ENCODE results near the gene MPHOSPH10.
"Not testable (repeated sequence)": the region's sequence is repeated elsewhere in the genome, so short reads cannot be mapped to it uniquely, and the experiment has no call there.

The MPHOSPH10 gene

DNA sequence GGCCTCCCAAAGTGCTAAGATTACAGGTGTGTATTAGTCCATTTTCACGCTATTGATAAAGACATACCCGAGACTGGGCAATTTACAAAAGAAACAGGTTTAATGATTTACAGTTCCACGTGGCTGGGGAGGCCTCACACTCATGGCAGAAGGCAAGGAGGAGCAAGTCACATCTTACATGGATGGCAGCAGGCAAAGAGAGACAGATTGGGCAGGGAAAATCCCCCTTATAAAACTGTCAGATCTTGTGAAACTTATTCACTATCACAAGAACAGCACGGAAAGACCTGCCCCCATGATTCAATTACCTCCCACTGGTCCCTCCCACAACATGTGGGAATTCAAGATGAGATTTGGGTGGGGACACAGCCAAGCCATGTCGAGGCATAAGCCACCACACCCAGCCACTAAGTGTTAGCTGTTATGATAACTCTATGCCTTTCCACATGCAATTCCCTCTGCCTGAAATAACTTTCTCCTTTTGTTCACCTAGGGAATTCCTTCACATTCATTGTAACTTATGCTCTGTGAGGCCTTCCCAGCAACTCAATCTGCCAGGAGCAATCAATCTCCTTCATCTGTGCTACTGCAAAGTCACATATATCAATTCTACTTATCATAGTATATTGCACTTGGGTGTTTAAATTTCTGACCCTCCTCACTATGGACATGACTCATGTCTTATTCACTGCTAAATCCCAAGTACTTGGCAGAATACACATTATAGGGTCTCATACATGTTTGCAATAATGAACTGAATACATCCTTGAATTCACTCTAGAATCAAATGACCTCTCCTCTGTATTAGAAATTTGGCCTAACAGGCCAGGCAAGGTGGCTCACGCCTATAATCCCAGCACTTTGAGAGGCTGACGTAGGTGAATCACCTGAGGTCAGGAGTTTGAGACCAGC lies 7.8 kb upstream of the MPHOSPH10 start:
- no peak for DNase-seq

GRCh38 chr2:71125506-71126294 lies 4.7 kb upstream of the MPHOSPH10 start:
- DNase-seq = no peak

- no peak for DNase-seq
Measured at GRCh38 chr2:71126957-71127356, 3.5 kb upstream of the MPHOSPH10 start.

GRCh38 chr2:71129114-71129901 lies 1.1 kb upstream of the MPHOSPH10 start:
- peak in 1 of 3 donors; percentile 8 for DNase-seq

DNA sequence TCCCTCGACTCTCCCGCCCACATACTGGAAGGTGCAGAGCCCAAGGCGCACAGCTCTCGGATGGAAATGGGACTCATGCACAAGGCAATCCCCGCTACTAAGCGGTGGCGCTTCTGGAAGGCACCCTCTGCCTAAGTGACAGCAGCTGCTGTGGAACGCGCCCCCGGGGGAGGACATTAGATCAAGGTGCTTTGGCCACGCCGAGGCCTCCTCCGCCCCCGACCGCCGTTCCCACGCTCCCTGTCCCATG lies 607 bp upstream of the MPHOSPH10 start:
- no peak for DNase-seq

DNA sequence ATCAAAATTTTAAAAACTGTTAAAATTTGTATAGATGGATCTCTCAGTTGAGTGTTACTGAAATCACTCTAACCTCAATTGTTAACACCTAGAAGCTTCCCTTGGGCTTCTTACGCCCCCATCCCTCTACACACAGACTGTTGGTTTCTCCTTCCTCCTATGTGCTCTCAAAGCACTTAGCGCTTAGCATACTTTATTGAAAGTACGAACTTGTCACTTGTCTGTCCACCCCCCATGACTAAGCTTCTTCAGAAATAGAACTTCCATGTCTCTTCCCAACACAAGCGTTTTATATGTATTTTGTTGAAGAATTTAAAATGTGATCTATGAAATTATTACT lies 441 bp downstream of the MPHOSPH10 start:
- peak; percentile 21 to 47 (median 44) for DNase-seq

DNA sequence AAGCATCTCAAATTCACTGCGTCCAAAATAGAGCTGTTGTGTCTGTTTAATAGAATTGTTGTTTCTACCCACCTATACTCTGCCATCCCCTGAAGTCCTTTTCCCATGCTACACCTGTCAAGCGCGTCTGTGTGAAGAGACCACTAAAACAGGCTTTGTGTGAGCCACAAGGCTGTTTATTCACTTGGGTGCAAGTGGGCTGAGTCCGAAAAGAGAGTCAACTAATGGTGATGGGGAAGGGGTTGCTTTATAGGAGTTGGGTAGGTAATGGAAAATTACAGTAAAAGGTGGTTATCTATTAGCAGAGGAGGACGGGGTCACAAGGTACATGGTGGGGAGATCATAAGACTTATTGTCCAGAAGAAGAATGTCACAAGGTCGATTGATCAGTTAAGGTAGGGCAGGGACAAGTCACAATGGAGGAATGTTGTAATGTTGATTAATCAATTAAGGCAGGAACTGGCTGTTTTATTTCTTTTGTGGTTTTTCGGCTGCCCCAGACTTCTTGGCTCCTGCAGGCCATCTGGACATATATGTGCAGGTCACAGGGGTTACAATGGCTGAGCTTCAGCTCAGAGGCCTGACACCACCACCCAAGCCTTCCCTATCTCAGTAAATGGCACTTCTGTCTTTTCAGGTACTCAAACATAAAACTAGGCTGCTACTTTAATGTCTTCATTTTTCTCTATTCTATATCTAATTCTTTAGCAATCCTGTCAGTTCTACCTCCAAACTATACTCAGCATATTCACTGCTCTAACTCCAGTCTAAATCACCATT lies 1.1 kb downstream of the MPHOSPH10 start:
- DNase-seq = not testable (repeated sequence)

GRCh38 chr2:71133603-71134002 lies 3.2 kb downstream of the MPHOSPH10 start:
- no peak for DNase-seq

DNA sequence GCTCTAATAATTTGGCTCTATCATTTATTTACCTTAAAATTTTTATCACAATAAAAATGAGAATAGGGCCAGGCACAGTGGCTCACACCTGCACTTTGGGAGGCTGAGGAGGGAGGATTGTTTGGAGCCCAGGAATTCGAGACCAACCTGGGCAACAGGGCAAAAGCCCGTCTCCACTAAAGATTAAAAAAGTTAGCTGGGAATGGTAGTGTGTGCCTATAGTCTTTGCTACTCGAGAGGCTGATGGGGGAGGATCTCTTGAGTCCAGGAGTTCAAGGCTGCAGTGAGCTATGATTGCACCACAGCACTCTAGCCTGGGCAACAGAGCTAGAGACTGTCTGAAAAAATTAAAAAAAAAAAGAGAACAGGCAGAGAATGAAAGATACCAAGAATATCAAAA lies 5.7 kb downstream of the MPHOSPH10 start:
- DNase-seq = no peak

DNA sequence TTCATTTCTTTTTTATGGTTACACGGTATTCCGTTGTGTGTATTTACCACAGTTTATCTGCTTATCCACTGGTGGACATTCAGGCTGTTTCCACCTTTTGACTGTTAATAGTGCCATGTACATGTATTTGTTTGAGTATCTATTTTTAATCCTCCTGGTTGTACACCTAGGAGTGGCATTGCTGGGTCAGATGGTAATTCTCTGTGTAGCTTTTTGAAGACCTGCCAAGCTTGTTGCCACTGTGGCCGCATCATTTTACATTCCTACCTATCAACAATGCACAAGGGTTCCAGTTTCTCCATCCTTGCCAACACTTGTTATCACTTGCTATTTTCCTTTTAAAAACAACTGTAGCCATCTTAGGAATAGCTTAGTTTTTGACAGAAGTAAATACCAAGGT lies 13.3 kb downstream of the MPHOSPH10 start:
- no peak for DNase-seq

DNA sequence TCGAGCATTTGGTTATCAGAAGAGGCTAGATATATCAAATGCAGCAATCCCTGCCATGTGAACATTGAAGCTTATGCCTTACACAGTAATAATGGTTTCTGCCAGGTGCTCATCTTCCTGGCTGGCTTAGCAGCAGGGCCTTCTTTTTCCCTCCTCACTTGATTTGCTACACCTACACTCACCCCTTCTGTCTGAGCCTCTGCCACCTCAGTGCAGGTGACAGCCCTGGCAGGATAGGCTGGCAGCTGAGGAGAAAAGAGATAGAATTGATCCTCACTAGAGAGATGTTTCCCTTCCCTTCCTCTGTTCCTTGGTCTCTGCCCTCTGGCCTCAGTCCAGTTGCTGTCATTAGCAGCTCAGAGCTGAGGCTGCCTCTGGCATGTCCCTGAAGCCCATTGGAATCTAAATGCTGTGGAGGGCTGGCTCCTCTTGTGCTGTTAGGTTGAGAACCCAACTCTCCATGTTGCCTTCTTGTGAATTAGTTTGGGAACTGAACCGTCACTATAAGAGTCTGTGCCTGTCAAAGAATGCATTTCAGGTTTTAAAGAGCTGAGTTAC lies 18.2 kb downstream of the MPHOSPH10 start:
- no peak for DNase-seq

GRCh38 chr2:71150082-71150816 lies 19.8 kb downstream of the MPHOSPH10 start:
- DNase-seq = no peak

- no peak for DNase-seq
Measured at GRCh38 chr2:71151620-71152019, 21.2 kb downstream of the MPHOSPH10 start.

DNA sequence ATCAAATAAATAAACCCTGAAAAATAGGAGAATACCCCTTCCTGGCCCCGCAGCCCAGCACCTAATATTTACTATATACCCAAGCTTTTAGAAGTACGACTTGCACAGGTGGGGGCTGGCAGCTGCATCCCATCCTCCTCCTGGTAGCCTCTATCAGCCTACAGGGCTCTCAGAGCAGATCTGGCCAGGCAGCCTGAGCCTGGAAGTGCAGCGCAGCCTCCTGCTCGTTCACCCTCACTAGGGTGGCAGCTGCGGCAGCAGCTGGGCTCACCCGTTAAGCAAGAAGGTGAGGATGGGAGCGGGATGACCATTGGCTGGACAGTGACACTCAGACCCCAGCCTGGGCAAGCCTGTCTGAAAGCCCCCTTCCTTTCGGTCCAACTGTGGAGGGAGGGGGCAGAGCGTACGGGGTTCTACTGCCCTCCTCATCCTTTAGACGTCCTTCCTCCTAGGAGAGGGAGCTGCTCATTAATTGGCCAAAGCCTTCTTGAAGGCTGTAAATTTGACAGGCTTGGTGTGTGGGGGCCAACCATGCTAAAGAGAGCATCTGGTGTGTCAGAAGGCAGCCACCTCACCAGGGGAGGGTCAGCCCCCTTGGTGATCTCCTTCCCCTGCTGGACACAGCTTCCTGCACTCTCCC lies 23.3 kb downstream of the MPHOSPH10 start:
- no peak for DNase-seq

GRCh38 chr2:71154279-71154678 lies 23.8 kb downstream of the MPHOSPH10 start:
- no peak for DNase-seq

GRCh38 chr2:71154798-71155197 lies 24.4 kb downstream of the MPHOSPH10 start:
- peak in 1 of 3 donors; percentile 7 for DNase-seq

DNA sequence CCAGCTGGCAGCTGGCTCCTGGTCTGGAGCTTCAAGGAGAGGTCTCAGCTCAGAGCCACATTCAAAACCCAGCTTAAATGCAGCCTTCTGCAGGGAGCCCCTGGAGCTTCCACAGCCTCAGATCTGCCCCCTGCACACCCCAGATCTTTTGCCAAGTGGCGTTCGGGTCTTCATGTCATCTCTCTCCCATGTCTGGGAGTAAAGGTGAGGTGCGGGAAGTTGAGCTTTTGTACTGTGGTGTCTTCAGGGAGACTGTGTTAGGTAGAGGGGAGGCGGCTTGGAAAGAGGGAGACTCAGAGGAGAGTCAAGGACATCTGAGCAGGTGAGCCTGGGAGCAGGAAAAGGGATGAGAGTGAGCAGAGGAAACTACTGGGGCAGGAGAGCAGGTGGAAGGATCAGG lies 25.4 kb downstream of the MPHOSPH10 start:
- no peak for DNase-seq

DNA sequence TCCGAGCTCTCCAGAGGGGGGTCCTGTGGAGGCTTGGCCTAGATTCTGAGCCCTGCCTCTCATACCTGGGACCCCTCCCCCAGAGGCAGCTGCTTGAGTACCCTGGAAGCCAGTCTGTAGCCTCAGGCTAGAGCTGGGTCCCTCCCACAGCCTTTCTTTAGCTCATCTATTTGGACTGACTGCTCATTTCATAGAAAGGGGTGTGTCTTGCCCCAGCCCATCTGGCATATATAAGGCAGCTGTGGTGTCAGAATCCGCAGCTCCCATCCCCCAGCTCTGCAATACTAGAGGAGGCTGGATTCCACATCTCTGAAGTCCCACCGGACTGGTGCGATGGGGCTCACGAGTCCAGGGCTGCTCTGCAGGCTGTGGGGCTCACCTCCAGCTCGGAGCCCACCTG lies 26.1 kb downstream of the MPHOSPH10 start:
- no peak for DNase-seq

DNA sequence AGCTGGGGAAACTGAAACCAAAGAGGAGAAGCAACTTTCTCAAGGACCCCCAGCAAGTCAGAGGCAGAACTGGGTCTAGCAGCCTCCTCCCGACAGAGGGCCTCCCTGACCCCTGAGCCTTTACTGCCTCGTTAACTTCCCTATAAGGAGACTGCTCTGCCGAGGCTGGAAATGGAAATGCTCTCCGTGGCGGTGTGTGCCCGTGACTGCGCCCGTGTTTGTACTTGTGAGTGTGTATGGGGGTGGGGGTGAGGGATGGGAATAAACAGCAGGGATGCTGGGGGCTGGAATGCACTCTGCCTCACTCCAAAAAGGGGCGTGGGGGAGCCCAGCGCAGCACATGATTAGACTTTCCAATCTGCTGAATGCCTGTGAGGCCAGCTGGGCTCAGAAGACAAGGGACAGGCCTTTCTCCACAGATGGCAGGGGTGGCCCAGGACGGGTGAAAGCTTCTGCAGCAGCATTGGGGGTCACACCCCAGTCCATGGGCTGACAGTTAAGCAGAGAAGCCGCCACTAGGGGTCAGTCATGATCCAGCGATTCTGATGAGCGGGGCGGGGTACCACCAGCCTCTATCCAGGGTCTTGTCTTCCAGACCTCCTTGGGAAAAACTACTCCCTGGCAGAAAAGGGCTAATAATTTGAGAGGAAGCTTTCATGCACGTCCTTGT lies 26.8 kb downstream of the MPHOSPH10 start:
- DNase-seq = peak; percentile 60 to 78 (median 73)

GRCh38 chr2:71166812-71167211 lies 36.4 kb downstream of the MPHOSPH10 start:
- peak in 2 of 3 donors; percentile 3 to 10 for DNase-seq

GRCh38 chr2:71173096-71173495 lies 42.7 kb downstream of the MPHOSPH10 start:
- DNase-seq = no peak

Measured in suppressor macrophage treated with lipopolysaccharide for 1 hour (primary cell).